Adipocyte (in vitro differentiated cells): Measurements from ENCODE around the gene MYL10.

Experiments used
- DNase-seq: peaks from one replicate; pipeline ENCODE4 v3.0.0-alpha.2; 2015; ENCODE audit warnings: low read depth
- H3K27me3 ChIP-seq: replicated peaks from 2 replicates; pipeline ENCODE4 v1.7.0; 2013; ENCODE audit warnings: mild to moderate bottlenecking, low read length, moderate library complexity; ENCODE audit not compliant: control insufficient read depth, insufficient read depth
- H3K36me3 ChIP-seq: 2 replicates; pipeline ENCODE4 v1.7.0; 2013; ENCODE audit warnings: low read length, mild to moderate bottlenecking, moderate library complexity; ENCODE audit not compliant: control insufficient read depth, insufficient read depth, severe bottlenecking
- H3K4me1 ChIP-seq: 2 replicates; pipeline ENCODE4 v1.7.0; 2013; ENCODE audit warnings: mild to moderate bottlenecking, low read length, moderate library complexity; ENCODE audit not compliant: control insufficient read depth, insufficient read depth
- H3K4me3 ChIP-seq: 2 replicates; pipeline ENCODE4 v1.7.0; 2013; ENCODE audit warnings: mild to moderate bottlenecking, low read length, moderate library complexity
- H3K9ac ChIP-seq: 2 replicates; pipeline ENCODE4 v1.7.0; 2013; ENCODE audit warnings: mild to moderate bottlenecking, low read length, moderate library complexity
- H3K9me3 ChIP-seq: 2 replicates; pipeline ENCODE4 v1.7.0; 2013; ENCODE audit warnings: mild to moderate bottlenecking, low read length, moderate library complexity; ENCODE audit not compliant: control insufficient read depth

MYL10 gene

DNA sequence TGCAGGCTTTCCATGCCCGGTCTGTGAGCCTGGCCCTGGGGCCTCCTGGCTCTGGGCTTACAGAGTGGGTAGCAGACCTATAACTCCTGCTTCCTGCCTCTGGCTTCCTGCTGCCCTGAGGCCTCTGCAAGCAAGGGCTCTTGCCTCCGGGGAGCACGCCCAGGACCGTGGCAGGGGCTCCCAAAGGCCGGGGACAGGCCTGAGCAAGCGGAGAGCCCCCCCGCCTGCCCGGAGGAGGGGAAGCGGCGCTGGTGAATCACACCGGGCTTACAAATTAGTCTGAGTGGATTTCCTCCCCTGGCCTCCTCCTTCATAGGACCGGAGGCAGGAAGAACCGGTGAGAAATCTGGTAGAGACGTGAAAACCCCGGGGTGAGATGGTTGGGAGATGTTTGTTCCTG lies 1.5 kb upstream of the MYL10 start:
- H3K36me3 ChIP-seq, result no peaks in the 10 kb centered on the region
- no peak overlapping the region for H3K9ac ChIP-seq
- no peaks in the 10 kb centered on the region for H3K4me1 ChIP-seq
- peaks cover 7% of the 10 kb centered on the region for H3K27me3 ChIP-seq
- H3K4me3 ChIP-seq, result no peak overlapping the region
- peak; percentile 65 for DNase-seq
- peaks cover 7% of the 10 kb centered on the region for H3K9me3 ChIP-seq

DNA sequence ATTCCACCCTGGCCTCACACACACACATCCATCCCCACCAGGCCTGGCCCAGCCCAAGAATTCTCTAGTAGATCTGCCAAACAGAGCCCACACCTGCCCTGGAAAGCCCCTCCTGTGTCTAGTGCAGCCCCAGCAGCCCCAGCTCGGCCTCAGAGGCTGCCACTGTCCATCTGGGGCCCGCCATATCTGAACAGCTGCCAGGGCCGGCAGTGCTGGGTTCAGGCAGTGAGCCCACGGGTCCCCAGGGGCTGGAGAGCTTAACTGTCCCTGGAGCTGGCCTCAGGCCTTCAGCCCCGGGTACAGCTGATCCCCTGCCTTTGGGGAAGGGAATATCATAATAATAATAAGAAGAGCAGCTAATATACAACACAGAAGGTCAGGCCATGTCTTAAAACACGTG lies 574 bp downstream of the MYL10 start:
- Histone ChIP-seq H3K4me1 (peaks cover 12% of the 10 kb centered on the region), H3K4me3 (no peak overlapping the region), H3K27me3 (peaks cover 19% of the 10 kb centered on the region), H3K9me3 (peaks cover 7% of the 10 kb centered on the region), H3K36me3 (no peaks in the 10 kb centered on the region), H3K9ac (no peak overlapping the region)
- peak; percentile 36 for DNase-seq

DNA sequence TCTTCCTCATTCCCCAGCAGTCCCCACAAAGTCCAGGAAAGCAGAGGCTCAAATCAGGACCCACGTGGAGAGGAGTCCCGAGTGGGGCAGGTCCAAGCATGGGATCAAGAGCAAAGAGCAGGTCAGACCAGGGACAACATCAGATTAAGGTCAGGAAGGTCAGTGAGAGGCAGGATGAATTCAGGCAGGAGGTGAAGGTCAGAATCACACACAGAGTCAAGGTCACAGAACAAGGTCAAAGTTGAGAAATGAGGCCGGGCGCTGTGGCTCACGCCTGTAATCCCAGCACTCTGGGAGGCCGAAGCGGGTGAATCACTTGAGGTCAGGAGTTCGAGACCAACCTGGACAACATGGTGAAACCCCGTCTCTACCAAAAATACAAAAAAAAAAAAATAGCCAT lies 2.3 kb downstream of the MYL10 start:
- no peaks in the 10 kb centered on the region for H3K9me3 ChIP-seq
- H3K27me3 ChIP-seq, result peaks cover 25% of the 10 kb centered on the region
- H3K4me3 ChIP-seq, result no peak overlapping the region
- H3K9ac ChIP-seq, result no peak overlapping the region
- peaks cover 12% of the 10 kb centered on the region for H3K4me1 ChIP-seq
- H3K36me3 ChIP-seq, result no peaks in the 10 kb centered on the region
- no peak for DNase-seq

DNA sequence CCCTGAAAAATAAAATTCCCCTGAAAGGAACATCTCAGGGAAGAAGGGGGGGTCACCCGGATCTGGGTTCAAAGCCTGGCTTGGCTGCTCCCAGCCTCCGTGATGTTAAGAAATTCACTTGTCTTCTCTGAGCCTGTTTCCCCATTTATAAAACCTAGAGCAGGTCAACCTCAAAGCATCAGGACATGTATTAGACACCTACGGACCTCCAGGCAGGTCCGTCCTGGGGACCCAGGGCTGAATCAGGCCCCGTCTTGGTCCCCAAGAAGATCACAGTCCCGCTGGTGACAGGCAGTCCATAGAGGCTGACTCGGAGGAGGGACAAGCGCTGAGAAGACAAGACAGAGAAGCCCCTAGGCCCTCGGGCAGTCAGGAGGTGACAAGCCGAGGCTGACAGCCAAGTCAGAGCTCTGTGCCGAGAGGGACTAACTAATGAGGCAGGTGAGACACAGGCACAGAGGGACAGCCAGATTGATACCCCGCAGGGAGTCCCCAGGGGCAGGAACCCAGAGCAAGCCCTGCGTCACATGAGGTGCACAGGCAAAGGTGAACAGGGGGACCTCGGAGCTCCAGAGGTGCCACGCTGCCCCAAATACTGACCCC lies 2.9 kb downstream of the MYL10 start:
- DNase-seq, result no peak
- Histone ChIP-seq H3K9ac (no peak overlapping the region), H3K4me1 (peaks cover 12% of the 10 kb centered on the region), H3K36me3 (no peaks in the 10 kb centered on the region), H3K4me3 (no peak overlapping the region), H3K27me3 (peaks cover 28% of the 10 kb centered on the region), H3K9me3 (no peaks in the 10 kb centered on the region)

DNA sequence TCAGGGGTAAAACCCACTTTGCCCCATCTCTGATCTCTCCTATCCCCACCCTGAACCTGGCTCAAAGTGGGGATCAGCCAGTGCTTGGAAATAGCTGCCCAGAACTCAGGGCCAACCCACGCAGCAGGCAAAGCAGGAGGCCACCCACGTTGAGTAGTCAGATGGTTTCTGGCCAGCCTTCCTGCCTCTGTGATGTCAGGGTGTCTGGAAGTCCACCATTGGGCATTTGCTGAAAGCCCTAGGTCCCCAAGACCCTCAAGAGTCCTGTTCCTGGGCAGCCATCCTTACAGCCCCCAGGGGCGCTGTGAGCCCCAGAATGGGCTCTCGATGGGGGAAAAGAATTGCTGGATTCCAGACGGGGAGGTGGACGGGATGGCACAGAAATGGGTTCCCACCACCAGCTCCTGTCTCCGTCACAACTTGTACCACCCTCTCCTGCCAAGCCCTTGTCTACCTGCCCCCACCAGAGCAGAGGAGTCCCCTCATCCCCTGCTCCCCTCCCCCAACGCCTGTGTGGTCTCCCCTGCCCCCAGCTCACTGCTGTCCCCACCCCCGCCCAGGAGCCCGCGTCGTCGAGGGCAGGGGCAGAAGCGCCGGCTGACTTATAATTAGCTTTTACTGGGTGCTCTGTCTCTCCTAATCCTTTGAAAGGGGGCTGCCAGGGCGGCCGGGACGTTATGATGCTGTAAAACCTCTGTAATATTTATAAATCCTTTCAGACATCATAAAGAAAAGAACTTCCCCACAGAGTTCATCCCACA lies 3.9 kb downstream of the MYL10 start:
- Histone ChIP-seq H3K36me3 (no peaks in the 10 kb centered on the region), H3K4me1 (peaks cover 12% of the 10 kb centered on the region), H3K27me3 (peaks cover 31% of the 10 kb centered on the region), H3K9ac (no peak overlapping the region), H3K4me3 (no peak overlapping the region), H3K9me3 (no peaks in the 10 kb centered on the region)
- DNase-seq, result peak; percentile 44

DNA sequence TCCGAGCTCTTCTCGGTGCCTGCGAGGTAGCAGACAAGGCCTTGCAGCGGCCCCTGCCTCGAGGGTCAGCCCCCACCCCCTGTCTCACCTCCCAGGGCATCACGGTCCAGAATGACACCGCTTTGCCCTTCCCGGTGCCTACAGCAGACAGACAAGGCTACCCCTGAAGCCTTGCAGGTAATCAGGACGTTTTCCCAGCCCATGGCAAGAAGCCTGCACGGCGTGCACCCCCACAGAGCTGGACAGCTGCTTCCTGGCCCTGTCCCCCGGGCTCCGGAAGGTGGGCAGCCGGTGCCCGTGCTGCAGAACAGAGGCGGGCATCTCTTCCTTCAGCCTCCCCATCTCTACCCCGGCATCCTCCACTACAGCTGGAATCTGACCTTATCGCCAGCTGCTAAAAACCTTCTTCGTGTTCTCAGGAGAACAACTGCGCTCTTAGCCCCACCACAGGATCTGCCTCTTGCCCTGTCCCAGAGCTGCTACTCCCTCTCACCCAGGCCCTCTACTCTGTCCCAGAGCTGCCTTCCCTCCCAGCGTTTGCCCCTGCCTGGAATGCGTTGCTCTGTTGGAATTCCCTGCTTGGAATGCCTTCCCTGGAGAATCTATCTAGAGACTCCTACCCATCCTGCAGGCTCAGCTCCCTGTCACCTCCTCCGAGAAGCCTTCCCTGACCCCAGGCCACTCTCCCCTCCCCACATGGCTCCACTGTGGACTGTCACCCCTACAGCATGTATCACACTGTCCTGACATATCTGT lies 4.7 kb downstream of the MYL10 start:
- H3K4me3 ChIP-seq, result no peak overlapping the region
- no peak overlapping the region for H3K9ac ChIP-seq
- H3K27me3 ChIP-seq, result peaks cover 31% of the 10 kb centered on the region
- H3K36me3 ChIP-seq, result no peaks in the 10 kb centered on the region
- DNase-seq, result no peak
- no peaks in the 10 kb centered on the region for H3K9me3 ChIP-seq
- H3K4me1 ChIP-seq, result peaks cover 12% of the 10 kb centered on the region

DNA sequence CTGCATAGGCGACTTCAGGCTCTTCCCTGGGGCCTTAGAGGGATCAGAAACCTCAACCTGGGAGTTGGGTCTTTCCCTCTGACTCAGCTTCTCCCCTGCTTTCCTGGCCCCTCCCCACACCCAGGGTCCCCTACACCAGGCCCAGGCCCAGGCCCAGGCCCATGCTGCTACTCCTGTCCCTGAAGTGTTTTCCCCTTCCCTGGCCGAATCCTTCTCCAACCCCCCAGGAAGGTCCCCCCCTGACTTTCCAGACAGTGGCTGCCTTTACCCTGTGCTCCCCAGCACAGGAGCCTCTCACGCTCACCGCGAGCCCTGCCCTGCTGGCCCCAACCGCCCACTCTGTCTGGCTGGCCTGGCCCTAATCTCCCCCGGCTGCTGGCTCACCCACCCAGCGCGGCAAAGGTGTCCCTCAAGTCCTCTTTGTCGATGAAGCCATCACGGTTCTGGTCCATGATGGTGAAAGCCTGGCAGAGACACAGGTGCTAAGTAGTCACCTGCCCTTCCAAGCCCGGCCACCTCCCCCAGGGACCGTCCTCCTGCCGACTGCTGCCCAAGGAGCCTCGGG lies 6.4 kb downstream of the MYL10 start:
- Histone ChIP-seq H3K9ac (no peak overlapping the region), H3K9me3 (no peaks in the 10 kb centered on the region), H3K4me3 (no peak overlapping the region), H3K4me1 (peaks cover 16% of the 10 kb centered on the region), H3K36me3 (no peaks in the 10 kb centered on the region), H3K27me3 (peaks cover 31% of the 10 kb centered on the region)
- no peak for DNase-seq

DNA sequence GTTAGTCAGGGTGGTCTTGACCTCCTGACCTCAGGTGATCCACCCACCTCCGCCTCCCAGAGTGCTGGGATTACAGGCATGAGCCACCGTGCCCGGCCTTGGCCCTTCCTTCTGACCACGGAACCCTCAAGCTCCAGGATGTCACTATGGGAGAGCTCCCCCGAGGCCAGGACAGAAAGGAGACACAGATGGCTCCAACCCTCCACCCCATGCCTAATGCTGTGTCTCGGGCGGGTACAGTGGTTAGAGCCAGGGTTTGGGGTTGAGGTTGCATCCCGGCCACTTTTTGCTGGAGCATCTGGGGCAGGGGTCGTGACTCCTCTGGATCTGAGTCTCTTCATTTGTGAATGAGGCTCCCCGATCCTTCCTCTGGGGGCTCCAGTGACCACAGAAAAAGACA lies 8.1 kb downstream of the MYL10 start:
- Histone ChIP-seq H3K9me3 (no peaks in the 10 kb centered on the region), H3K4me3 (no peak overlapping the region), H3K36me3 (no peaks in the 10 kb centered on the region), H3K27me3 (peaks cover 32% of the 10 kb centered on the region), H3K4me1 (peaks cover 16% of the 10 kb centered on the region), H3K9ac (no peak overlapping the region)
- no peak for DNase-seq

DNA sequence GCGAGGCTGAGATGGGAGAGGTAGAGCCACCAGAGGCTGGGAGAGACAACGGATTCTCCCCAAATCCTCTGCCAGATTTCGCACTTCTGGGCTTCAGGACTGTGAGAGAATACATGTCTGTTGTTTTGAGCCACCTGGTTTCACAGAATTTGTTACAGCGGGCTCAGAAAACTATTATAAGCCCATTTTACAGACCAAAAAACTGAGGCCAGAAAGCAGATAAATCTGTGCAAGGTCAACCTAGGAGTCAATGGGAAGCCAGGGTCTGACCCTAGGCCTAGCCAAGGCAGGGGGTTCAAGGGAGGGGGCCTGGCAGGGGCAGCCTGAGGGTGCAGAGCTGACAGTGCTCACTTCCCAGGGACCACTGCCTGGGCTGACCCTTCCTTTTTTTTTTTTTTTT lies 8.7 kb downstream of the MYL10 start:
- Histone ChIP-seq H3K4me1 (peaks cover 16% of the 10 kb centered on the region), H3K4me3 (no peak overlapping the region), H3K36me3 (no peaks in the 10 kb centered on the region), H3K9ac (no peak overlapping the region), H3K9me3 (no peaks in the 10 kb centered on the region), H3K27me3 (peaks cover 35% of the 10 kb centered on the region)
- DNase-seq, result no peak

DNA sequence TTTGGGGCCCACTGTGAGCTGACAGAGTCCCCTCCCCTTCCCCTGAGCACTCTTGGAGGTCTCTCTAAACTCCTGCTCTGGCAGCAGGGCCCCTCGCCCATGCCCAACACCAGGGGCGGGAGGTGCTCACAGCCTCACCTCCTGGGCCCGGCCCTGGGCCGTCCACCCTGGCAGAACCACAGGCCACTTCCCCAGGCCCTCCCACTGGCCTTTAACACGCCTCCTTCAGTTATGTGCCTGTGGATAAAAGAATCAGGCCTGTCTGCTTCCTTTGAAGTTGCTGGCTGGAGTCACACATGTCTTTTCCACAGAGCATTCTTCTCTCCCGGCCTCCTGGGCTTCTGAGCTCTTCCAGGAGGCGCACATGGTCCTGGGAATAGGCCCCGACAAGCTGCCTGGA lies 10.2 kb downstream of the MYL10 start:
- Histone ChIP-seq H3K4me1 (peaks cover 10% of the 10 kb centered on the region), H3K4me3 (no peak overlapping the region), H3K9me3 (no peaks in the 10 kb centered on the region), H3K36me3 (no peaks in the 10 kb centered on the region), H3K9ac (no peak overlapping the region), H3K27me3 (peaks cover 27% of the 10 kb centered on the region)
- DNase-seq, result peak; percentile 37

DNA sequence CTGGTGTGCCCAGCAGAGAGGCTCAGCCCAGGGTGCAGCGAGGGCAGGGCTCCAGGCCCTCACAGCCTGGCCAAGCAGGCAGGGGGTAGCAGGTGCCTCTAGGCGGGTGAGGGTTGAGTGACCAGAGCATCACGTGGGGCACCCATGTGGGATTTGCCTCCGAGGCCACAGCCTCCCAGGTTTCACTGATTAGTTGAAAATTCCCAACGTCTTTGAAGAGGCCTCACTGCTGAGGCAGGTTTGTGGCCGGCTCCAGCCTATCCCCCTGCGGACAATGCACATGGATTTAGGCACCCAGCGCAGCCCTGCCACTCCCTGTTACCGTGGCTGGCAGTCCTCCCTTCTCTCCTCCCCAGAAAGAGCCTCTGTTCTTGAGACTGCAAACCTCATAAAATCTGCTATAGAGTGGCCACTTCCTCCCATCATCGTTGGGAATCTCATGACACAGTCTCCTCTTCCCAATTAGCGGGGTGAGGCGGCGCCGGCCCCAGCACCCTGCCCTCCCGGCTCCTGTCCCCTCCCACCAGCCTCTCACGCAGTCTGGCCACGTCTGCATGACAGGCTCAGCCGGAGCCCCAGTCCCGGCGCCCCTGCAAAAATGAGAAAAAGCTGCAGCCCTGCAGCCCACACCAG lies 10.8 kb downstream of the MYL10 start:
- Histone ChIP-seq H3K4me1 (peaks cover 10% of the 10 kb centered on the region), H3K27me3 (peaks cover 30% of the 10 kb centered on the region), H3K36me3 (no peaks in the 10 kb centered on the region), H3K4me3 (no peak overlapping the region), H3K9me3 (no peaks in the 10 kb centered on the region), H3K9ac (no peak overlapping the region)
- DNase-seq, result peak; percentile 67
